Neutrophil (primary cell): ENCODE measurements around the gene LIMK2.
"Not testable (repeated sequence)": the region's sequence is repeated elsewhere in the genome, so short reads cannot be mapped to it uniquely, and the experiment has no call there.

ENCODE experiments used
- H3K27ac ChIP-seq: fragments of 200-600 bp; sonication (generic); 2 replicates; pipeline ENCODE4 v1.5.1; 2016; ENCODE audit warnings: mild to moderate bottlenecking, moderate library complexity
- H3K27me3 ChIP-seq: fragments of 200-600 bp; sonication (generic); 2 replicates; pipeline ENCODE4 v1.6.0; 2016; ENCODE audit warnings: mild to moderate bottlenecking
- H3K36me3 ChIP-seq: fragments of 200-600 bp; sonication (generic); 2 replicates; pipeline ENCODE4 v1.5.1; 2017
- H3K4me1 ChIP-seq, 2 experiments: fragments of 200-600 bp in 1 of 2; sonication (generic) in 1 of 2; 1 replicate in 1 of 2; 2 replicates in 1 of 2; pipeline versions ENCODE4 v1.5.1 to v1.6.1; 2013 to 2016; ENCODE audit warnings: low read depth in 1 of 2, low read length in 1 of 2, mild to moderate bottlenecking in 1 of 2, moderate library complexity in 1 of 2; ENCODE audit not compliant: control insufficient read depth in 1 of 2, insufficient read depth in 1 of 2
- H3K4me3 ChIP-seq, 2 experiments: fragments of 200-600 bp in 1 of 2; sonication (generic) in 1 of 2; 1 replicate in 1 of 2; 2 replicates in 1 of 2; pipeline ENCODE4 v1.5.1; 2013 to 2016; ENCODE audit warnings: low read depth in 1 of 2, low read length in 1 of 2, mild to moderate bottlenecking in 1 of 2, moderate library complexity in 1 of 2
- H3K9me3 ChIP-seq: fragments of 200-600 bp; sonication (generic); 2 replicates; pipeline ENCODE4 v1.5.1; 2016
- CTCF ChIP-seq: fragments of 200-600 bp; sonication (generic); IDR thresholded peaks from 2 replicates; pipeline ENCODE4 v1.5.1; 2016; ENCODE audit warnings: antibody characterized with exemption

LIMK2 gene

GRCh38 chr22:31229402-31230079 lies 17.4 kb downstream of the LIMK2 start:
- no peak for TF ChIP-seq CTCF
- H3K9me3 ChIP-seq, result no peaks in the 10 kb centered on the region
- H3K4me3 ChIP-seq, result peak overlapping the region; percentile 49 to 51
- H3K4me1 ChIP-seq, result peaks cover 98 to 99% of the 10 kb centered on the region in 2 experiments
- peaks cover 37% of the 10 kb centered on the region for H3K36me3 ChIP-seq
- peak overlapping the region; percentile 98 for H3K27ac ChIP-seq
- H3K27me3 ChIP-seq, result no peaks in the 10 kb centered on the region

- Histone ChIP-seq H3K4me3 (peak overlapping the region; percentile 49 to 51), H3K4me1 (peaks cover 98 to 99% of the 10 kb centered on the region in 2 experiments)
- TF ChIP-seq CTCF, result peak; percentile 34
Observed at GRCh38 chr22:31230155-31230870, 18.2 kb downstream of the LIMK2 start.

GRCh38 chr22:31230871-31231621 lies 18.9 kb downstream of the LIMK2 start:
- Histone ChIP-seq H3K36me3 (peaks cover 29% of the 10 kb centered on the region), H3K9me3 (no peaks in the 10 kb centered on the region), H3K4me1 (peaks cover 99% of the 10 kb centered on the region in 2 experiments), H3K27ac (peak overlapping the region; percentile 98), H3K4me3 (peak overlapping the region; percentile 46 to 51), H3K27me3 (no peaks in the 10 kb centered on the region)
- TF ChIP-seq CTCF, result peak; percentile 75

More at GRCh38 chr22:31230155-31230870, 18.2 kb downstream of the LIMK2 start:
- Histone ChIP-seq H3K27ac (peak overlapping the region; percentile 98), H3K9me3 (no peaks in the 10 kb centered on the region), H3K27me3 (no peaks in the 10 kb centered on the region), H3K36me3 (peaks cover 34% of the 10 kb centered on the region)

- Histone ChIP-seq H3K27ac (peak overlapping the region; percentile 98), H3K9me3 (no peaks in the 10 kb centered on the region), H3K36me3 (peaks cover 17% of the 10 kb centered on the region), H3K4me1 (peaks cover 92 to 96% of the 10 kb centered on the region in 2 experiments), H3K4me3 (peak overlapping the region; percentile 46 to 51), H3K27me3 (no peaks in the 10 kb centered on the region)
- no peak for TF ChIP-seq CTCF
Observed at GRCh38 chr22:31233001-31233400, 20.9 kb downstream of the LIMK2 start.

- Histone ChIP-seq H3K9me3 (no peaks in the 10 kb centered on the region), H3K27ac (peak overlapping the region; percentile 98), H3K36me3 (peaks cover 31% of the 10 kb centered on the region), H3K4me1 (peaks cover 86 to 96% of the 10 kb centered on the region in 2 experiments), H3K4me3 (peak overlapping the region; percentile 51 to 59), H3K27me3 (no peaks in the 10 kb centered on the region)
- TF ChIP-seq CTCF, result no peak
Observed at GRCh38 chr22:31235081-31235480, 23.0 kb downstream of the LIMK2 start.

GRCh38 chr22:31236044-31236443 lies 23.9 kb downstream of the LIMK2 start:
- peaks cover 39% of the 10 kb centered on the region for H3K36me3 ChIP-seq
- H3K27ac ChIP-seq, result peak overlapping the region; percentile 98
- H3K9me3 ChIP-seq, H3K27me3 ChIP-seq: not testable (repeated sequence)
- peaks cover 76 to 87% of the 10 kb centered on the region in 2 experiments for H3K4me1 ChIP-seq
- peak overlapping the region; percentile 51 to 59 for H3K4me3 ChIP-seq
